Central memory CD4-positive, alpha-beta T cell (primary cell): ENCODE data around the gene TAGLN3.

Experiments
- DNase-seq: peaks from one replicate; pipeline ENCODE4 v3.0.0; 2022

TAGLN3 gene

GRCh38 chr3:111978583-111979433 lies 19.9 kb upstream of the TAGLN3 start, which contains the start of gene ABHD10:
Gene ABHD10 (plus strand): TSS chr3:111979026. CDS start chr3:111979062, 36 bp downstream.
- DNase-seq = peak; percentile 93

GRCh38 chr3:111979434-111980038 lies 19.2 kb upstream of the TAGLN3 start:
- peak; percentile 9 for DNase-seq

GRCh38 chr3:111980716-111981456 lies 17.8 kb upstream of the TAGLN3 start:
- no peak for DNase-seq

GRCh38 chr3:111981457-111981763 lies 17.3 kb upstream of the TAGLN3 start:
- no peak for DNase-seq

- DNase-seq = no peak
Observed at GRCh38 chr3:111984636-111985298, 14.0 kb upstream of the TAGLN3 start.

GRCh38 chr3:111986800-111987199 lies 11.9 kb upstream of the TAGLN3 start:
- DNase-seq = no peak

GRCh38 chr3:111989061-111989678 lies 9.6 kb upstream of the TAGLN3 start:
- DNase-seq = peak; percentile 22

GRCh38 chr3:111993038-111993437 lies 5.7 kb upstream of the TAGLN3 start:
- no peak for DNase-seq

- DNase-seq = no peak
Observed at GRCh38 chr3:111999484-112000324, 982 bp downstream of the TAGLN3 start.

GRCh38 chr3:112000367-112000771 lies 1.6 kb downstream of the TAGLN3 start:
- no peak for DNase-seq

GRCh38 chr3:112000966-112001365 lies 2.2 kb downstream of the TAGLN3 start:
- DNase-seq = no peak

- no peak for DNase-seq
Observed at GRCh38 chr3:112001526-112001925, 2.8 kb downstream of the TAGLN3 start.

- peak; percentile 5 for DNase-seq
Observed at GRCh38 chr3:112002096-112002971, 3.6 kb downstream of the TAGLN3 start.

- no peak for DNase-seq
Observed at GRCh38 chr3:112003321-112004080, 4.8 kb downstream of the TAGLN3 start.

- no peak for DNase-seq
Observed at GRCh38 chr3:112004187-112004586, 5.5 kb downstream of the TAGLN3 start.

- DNase-seq = no peak
Observed at GRCh38 chr3:112004669-112005068, 5.9 kb downstream of the TAGLN3 start.

GRCh38 chr3:112005091-112005672 lies 6.5 kb downstream of the TAGLN3 start:
- no peak for DNase-seq

- no peak for DNase-seq
Observed at GRCh38 chr3:112007633-112008032, 8.9 kb downstream of the TAGLN3 start.

GRCh38 chr3:112009670-112010069 lies 10.9 kb downstream of the TAGLN3 start:
- no peak for DNase-seq
